Measurements from ENCODE around the gene CBLB. TPM values are rescaled to one million over a fixed set of nuclear protein-coding genes. Genes with fewer than 3 reads are reported as not detected.

CBLB gene
- total RNA-seq, 4 donors from 2014 or later: 17.0 to 33.8 (median 23.0) TPM

GRCh38 chr3:105899516-105899915, 30.7 kb upstream of the CBLB start:
- 64 to 67% methylated on average over 2 of the region's 2 CpGs for WGBS, 2 donors
- H3K4me3 ChIP-seq (ENCODE audit: low read depth, poor library complexity, severe bottlenecking): no peak overlapping the region
- no peak for DNase-seq (ENCODE audit: low spot score in 2 of 2)
- TF ChIP-seq POLR2A (IDR thresholded peaks at IDR 0.05) (no peak), CTCF (IDR thresholded peaks at IDR 0.05) (no peak)
- intact Hi-C loops (cut with DNase I; ENCODE audit: low total_unique reads): no loop called here

GRCh38 chr3:105891101-105891500, 22.3 kb upstream of the CBLB start:
- TF ChIP-seq CTCF (IDR thresholded peaks at IDR 0.05) (no peak), POLR2A (IDR thresholded peaks at IDR 0.05) (no peak)
- no peak overlapping the region for H3K4me3 ChIP-seq (ENCODE audit: low read depth, poor library complexity, severe bottlenecking)
- 59 to 66% methylated on average over 1 of the region's 1 CpG for WGBS, 2 donors
- intact Hi-C loops (cut with DNase I; ENCODE audit: low total_unique reads): no loop called here
- no peak for DNase-seq (ENCODE audit: low spot score in 2 of 2)

- intact Hi-C loops (cut with DNase I; ENCODE audit: low total_unique reads): no loop called here
- H3K4me3 ChIP-seq (ENCODE audit: low read depth, poor library complexity, severe bottlenecking): no peak overlapping the region
- 89 to 96% methylated on average over 4 of the region's 4 CpGs for WGBS, 2 donors
- DNase-seq (ENCODE audit: low spot score in 2 of 2): no peak
- no peak for TF ChIP-seq CTCF (IDR thresholded peaks at IDR 0.05)
- TF ChIP-seq POLR2A (IDR thresholded peaks at IDR 0.05): no peak
Observed at GRCh38 chr3:105888621-105889579, 20.1 kb upstream of the CBLB start.

GRCh38 chr3:105885256-105885655, 16.4 kb upstream of the CBLB start:
- WGBS, 2 donors: 41 to 56% methylated on average over 2 of the region's 2 CpGs
- intact Hi-C loops (cut with DNase I; ENCODE audit: low total_unique reads): no loop called here
- no peak for TF ChIP-seq CTCF (IDR thresholded peaks at IDR 0.05)
- no peak for TF ChIP-seq POLR2A (IDR thresholded peaks at IDR 0.05)
- no peak overlapping the region for H3K4me3 ChIP-seq (ENCODE audit: low read depth, poor library complexity, severe bottlenecking)
- DNase-seq (ENCODE audit: low spot score in 2 of 2): no peak

- no peak for DNase-seq (ENCODE audit: low spot score in 2 of 2)
- intact Hi-C loops (cut with DNase I; ENCODE audit: low total_unique reads): no loop called here
- TF ChIP-seq POLR2A (IDR thresholded peaks at IDR 0.05) (no peak), CTCF (IDR thresholded peaks at IDR 0.05) (no peak)
- 87 to 98% methylated on average over 1 of the region's 1 CpG for WGBS, 2 donors
- H3K4me3 ChIP-seq (ENCODE audit: low read depth, poor library complexity, severe bottlenecking): no peak overlapping the region
Observed at GRCh38 chr3:105883798-105884377, 15.1 kb upstream of the CBLB start.
